SW480 (cell line): ENCODE data around the gene CORO1A.
"Not testable (repeated sequence)": the region's sequence is repeated elsewhere in the genome, so short reads cannot be mapped to it uniquely, and the experiment has no call there.

Experiments
- DNase-seq: peaks from one replicate; pipeline ENCODE4 v3.0.0-alpha.2; 2016; ENCODE audit warnings: low spot score

The CORO1A gene

DNA sequence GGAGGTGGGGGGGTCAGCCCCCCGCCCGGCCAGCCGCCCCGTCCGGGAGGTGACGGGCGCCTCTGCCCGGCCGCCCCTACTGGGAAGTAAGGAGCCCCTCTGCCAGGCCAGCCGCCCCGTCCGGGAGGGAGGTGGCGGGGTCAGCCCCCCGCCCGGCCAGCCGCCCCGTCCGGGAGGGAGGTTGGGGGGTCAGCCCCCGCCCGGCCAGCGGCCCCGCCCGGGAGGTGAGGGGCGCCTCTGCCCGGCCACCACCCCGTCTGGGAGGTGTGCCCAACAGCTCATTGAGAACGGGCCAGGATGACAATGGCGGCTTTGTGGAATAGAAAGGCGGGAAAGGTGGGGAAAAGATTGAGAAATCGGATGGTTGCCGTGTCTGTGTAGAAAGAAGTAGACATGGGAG lies 13.3 kb upstream of the CORO1A start:
- not testable (repeated sequence) for DNase-seq

GRCh38 chr16:30173054-30173453 lies 10.3 kb upstream of the CORO1A start:
- DNase-seq, result no peak

DNA sequence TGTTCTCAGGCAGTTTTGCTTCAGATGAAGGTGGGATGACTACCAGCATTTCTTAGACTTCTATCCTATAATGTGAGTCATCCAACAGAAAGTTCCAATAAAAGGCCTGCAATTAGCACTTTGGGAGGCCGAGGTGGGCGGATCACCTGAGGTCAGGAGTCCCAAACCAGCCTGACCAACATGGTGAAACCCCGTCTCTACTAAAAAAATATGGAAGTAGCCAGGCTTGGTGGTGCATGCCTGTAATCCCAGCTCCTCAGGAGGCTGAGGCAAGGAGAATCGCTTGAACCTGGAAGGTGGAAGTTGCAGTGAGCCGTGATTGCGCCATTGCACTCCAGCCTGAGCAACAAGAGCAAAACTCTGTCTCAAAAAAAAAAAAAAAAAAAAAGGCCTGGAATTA lies 6.5 kb upstream of the CORO1A start:
- DNase-seq, result not testable (repeated sequence)

GRCh38 chr16:30179195-30179594 lies 4.2 kb upstream of the CORO1A start:
- DNase-seq, result no peak

DNA sequence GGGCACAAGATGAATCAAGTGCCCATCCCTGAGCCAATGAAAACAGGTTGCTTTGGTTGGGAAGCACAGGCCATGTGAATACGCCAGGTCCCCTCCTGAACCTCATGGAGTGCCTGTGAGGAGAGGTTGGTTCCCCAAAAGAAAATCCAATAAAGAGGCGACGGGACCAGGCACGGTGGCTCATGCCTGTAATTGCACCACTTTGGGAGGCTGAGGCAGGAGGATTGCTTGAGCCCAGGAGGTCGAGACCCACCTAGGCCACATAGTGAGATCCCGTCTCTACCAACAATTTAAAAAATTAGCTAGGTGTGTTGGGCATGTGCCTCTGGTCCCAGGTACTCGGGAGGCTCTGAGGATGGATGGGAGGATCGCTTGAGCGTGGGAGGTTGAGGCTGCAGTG lies 3.5 kb upstream of the CORO1A start:
- DNase-seq, result no peak

GRCh38 chr16:30180741-30181140 lies 2.7 kb upstream of the CORO1A start:
- no peak for DNase-seq

- peak; percentile 33 for DNase-seq
Observed at GRCh38 chr16:30184096-30184890, 891 bp downstream of the CORO1A start.

DNA sequence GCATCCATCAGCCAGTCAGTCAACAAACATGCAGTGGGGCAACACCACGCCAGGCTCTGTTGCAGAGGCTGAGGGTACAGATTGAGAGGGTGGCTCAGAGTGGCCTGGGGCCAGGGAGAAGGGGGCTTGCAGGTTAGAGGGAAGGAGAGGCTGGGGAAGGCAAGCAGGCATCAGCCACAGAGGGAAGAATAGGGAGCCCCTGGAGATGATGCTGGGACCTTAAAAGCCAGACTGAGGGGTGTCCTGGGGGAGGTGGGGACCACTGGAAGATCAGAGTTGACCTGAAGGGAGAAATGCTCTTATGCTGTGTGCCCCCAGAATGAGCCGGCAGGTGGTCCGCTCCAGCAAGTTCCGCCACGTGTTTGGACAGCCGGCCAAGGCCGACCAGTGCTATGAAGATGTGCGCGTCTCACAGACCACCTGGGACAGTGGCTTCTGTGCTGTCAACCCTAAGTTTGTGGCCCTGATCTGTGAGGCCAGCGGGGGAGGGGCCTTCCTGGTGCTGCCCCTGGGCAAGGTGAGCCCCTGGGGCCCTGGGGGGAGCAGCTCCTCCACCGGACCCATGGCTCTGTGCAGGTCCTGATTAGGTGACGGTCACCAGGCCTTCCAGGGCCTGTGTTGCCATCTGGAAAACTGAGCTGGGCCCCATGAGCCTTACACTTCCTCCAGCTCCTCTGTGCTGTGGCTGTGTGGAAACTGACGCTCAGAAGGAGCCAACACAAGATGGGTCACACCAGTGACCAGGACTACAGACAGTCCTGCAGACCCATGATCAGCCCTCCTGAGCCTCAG lies 1.7 kb downstream of the CORO1A start:
- DNase-seq, result no peak

GRCh38 chr16:30185683-30186421 lies 2.5 kb downstream of the CORO1A start:
- no peak for DNase-seq

DNA sequence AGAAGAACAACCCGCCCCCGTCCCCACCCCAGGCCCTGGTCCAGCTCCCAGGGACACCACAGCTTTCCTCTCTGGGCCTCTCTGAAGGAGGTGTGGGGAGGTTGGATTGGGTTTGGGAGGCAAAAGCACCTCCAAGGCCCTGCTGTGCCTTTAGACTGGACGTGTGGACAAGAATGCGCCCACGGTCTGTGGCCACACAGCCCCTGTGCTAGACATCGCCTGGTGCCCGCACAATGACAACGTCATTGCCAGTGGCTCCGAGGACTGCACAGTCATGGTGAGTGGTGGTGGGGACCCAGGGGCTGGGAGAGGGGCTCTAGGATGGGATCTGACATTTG lies 3.0 kb downstream of the CORO1A start:
- DNase-seq, result no peak

DNA sequence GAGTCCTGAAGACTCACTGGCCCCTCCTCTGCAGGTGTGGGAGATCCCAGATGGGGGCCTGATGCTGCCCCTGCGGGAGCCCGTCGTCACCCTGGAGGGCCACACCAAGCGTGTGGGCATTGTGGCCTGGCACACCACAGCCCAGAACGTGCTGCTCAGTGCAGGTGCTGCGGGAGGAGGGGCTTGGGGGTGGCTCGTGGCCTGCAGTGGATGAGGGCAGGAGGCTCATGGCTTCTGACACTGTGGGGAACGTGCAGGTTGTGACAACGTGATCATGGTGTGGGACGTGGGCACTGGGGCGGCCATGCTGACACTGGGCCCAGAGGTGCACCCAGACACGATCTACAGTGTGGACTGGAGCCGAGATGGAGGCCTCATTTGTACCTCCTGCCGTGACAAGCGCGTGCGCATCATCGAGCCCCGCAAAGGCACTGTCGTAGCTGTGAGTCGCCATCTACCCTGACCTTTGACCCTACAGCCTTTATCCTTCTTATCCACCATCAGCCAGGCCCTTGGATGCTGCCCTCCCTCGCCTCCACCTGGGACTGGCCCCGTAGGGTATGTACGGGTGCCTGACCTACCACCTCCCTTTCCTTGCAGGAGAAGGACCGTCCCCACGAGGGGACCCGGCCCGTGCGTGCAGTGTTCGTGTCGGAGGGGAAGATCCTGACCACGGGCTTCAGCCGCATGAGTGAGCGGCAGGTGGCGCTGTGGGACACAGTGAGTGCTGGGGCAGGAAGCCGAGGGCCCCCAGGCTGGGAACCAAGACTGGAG lies 3.6 kb downstream of the CORO1A start:
- DNase-seq, result no peak

GRCh38 chr16:30187556-30187865 lies 4.1 kb downstream of the CORO1A start:
- DNase-seq, result no peak

DNA sequence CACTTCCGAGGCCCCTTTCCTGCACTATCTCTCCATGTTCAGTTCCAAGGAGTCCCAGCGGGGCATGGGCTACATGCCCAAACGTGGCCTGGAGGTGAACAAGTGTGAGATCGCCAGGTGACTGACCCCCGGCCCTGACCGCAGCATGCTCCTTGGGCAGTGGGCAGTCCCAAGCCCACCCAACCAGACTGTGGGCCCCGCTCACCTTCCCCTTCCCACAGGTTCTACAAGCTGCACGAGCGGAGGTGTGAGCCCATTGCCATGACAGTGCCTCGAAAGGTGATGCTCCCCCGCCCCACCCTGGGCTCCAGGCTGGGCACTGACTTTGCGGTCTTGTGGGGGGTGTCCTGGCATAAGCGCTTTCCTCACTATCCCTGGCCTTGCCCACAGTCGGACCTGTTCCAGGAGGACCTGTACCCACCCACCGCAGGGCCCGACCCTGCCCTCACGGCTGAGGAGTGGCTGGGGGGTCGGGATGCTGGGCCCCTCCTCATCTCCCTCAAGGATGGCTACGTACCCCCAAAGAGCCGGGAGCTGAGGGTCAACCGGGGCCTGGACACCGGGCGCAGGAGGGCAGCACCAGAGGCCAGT lies 4.7 kb downstream of the CORO1A start:
- no peak for DNase-seq

GRCh38 chr16:30191158-30191557 lies 7.8 kb downstream of the CORO1A start:
- not testable (repeated sequence) for DNase-seq

DNA sequence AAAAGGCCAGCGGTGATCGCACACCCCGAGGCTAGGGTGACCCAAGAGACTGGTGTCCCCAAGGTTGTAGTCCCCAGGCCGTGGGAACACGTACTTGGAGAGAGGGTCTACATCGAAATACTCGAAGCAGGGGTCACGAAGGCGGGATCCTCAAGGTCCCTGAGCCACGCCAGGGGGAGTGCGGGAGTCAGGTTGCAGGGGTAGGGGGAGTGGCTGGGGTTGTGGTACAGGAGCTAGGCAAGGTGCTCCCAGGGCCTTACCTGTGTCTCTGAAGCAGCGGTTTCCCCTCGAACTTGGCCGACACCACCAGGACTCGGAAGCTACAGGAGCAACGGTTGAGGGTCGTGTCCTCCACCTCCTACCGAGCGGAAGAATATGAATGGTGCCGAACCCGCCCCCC lies 9.7 kb downstream of the CORO1A start:
- DNase-seq, result not testable (repeated sequence)

GRCh38 chr16:30193615-30194014 lies 10.2 kb downstream of the CORO1A start, which contains the start of the genes BOLA2B and SLX1A:
TSS of gene BOLA2B (minus strand) at chr16:30193666. CDS start at chr16:30193595, 71 bp downstream.
TSS of gene SLX1A (plus strand) at chr16:30193875. CDS start at chr16:30194085, 210 bp downstream.
- not testable (repeated sequence) for DNase-seq

GRCh38 chr16:30194172-30194925 lies 10.9 kb downstream of the CORO1A start:
- not testable (repeated sequence) for DNase-seq

GRCh38 chr16:30197001-30197400 lies 13.6 kb downstream of the CORO1A start:
- DNase-seq, result not testable (repeated sequence)

- not testable (repeated sequence) for DNase-seq
Observed at GRCh38 chr16:30199049-30199448, 15.6 kb downstream of the CORO1A start, which contains the start of gene SULT1A3. TSS of gene SULT1A3 (plus strand) at chr16:30199255. CDS start at chr16:30200729, 1,474 bp downstream.

DNA sequence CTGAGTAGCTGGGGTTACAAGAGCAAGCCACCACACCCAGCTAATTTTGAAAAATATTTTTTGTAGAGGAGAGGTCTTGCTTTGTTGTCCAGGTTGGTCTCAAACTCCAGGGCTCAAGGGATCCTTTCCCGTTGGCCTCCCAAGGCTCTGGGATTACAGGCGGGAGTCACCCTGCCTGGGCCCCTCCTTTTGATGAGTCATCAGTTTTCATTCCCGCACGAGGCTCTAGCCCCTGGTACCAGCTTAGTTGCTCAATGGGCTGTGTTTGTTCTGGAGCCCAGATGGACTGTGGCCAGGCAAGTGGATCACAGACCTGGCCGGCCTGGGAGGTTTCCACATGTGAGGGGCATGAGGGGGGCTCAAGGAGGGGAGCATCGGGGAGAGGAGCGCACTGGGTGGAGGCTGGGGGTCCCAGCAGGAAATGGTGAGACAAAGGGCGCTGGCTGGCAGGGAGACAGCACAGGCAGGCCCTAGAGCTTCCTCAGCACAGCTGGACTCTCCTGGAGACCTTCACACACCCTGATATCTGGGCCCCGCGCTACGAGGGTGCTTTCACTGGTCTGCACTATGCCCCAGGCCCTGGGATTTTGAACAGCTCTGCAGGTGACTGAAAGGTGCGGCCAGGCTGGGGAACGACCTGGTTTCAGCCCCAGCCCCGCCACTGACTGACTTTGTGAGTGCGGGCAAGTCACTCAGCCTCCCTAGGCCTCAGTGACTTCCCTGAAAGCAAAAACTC lies 16.4 kb downstream of the CORO1A start:
- not testable (repeated sequence) for DNase-seq
